Hematopoietic multipotent progenitor cell treated with erythropoietin and hydrocortisone succinate and interleukin-3 and kit ligand, for 4 days (in vitro differentiated cells): ENCODE results near the gene THOC3.
"Not testable (repeated sequence)": the region's sequence is repeated elsewhere in the genome, so short reads cannot be mapped to it uniquely, and the experiment has no call there.

Source experiments
- DNase-seq: peaks from one replicate; pipeline ENCODE4 v3.0.0-alpha.2; 2015

THOC3 gene, protein sequence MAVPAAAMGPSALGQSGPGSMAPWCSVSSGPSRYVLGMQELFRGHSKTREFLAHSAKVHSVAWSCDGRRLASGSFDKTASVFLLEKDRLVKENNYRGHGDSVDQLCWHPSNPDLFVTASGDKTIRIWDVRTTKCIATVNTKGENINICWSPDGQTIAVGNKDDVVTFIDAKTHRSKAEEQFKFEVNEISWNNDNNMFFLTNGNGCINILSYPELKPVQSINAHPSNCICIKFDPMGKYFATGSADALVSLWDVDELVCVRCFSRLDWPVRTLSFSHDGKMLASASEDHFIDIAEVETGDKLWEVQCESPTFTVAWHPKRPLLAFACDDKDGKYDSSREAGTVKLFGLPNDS

DNA sequence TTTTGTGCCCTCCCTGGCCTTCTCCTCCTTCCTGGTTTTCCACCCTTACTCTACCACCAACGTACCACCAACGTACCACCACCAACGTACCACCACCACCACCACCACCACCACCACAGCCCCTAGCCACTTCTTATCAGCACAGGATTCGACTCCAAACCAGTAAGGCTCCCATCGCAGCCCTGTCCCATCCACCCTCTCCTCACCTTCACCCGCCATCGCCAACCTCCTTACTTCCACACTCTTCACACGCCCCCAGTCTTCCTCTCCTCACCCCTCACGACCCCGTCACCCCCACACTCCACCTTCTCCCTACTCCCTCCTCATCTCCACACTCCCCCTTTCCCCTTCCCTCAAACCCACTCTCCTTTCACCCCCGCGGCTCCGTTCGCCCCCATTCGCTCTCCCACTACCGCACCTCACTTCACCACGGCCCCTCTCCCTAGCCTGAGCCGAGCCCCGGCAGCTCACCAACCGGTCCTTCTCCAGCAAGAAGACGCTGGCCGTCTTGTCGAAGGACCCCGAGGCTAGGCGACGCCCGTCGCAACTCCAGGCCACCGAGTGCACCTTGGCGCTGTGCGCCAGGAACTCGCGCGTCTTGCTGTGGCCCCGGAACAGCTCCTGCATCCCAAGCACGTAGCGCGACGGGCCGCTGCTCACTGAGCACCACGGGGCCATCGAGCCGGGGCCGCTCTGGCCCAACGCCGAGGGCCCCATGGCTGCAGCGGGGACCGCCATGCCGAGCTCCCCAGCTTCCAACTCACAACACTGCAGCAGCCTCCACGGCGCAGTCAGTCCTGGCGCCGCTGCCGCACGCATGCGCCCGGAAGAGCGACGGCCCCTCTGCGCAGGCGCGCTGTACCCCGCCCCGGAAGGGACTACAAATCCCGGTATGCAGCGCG lies at the start of gene THOC3:
TSS of gene THOC3 (minus strand) at position 845 of the 902 bp plus-strand sequence. CDS start at position 738, 107 bp downstream.
- DNase-seq = peak; percentile 89

DNA sequence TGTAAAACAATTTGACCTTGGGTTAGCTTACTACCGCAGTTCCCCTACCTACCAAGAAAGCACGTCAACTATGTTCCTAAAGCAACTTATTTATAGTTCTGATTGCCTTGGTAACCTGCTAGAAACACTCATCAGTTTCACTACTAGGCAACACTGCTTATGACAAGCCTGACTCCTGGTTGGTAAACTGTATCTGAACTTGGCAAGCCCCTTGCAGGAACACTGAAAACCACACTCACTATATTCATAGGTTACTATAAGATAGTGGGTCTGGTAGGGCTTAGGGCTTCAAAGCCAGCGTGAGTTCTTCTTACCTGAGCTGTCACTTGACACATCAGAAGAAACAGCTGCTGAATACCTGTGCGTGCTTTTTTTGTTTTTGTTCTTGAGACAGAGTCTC lies 49.2 kb upstream of the THOC3 start:
- DNase-seq = not testable (repeated sequence)

DNA sequence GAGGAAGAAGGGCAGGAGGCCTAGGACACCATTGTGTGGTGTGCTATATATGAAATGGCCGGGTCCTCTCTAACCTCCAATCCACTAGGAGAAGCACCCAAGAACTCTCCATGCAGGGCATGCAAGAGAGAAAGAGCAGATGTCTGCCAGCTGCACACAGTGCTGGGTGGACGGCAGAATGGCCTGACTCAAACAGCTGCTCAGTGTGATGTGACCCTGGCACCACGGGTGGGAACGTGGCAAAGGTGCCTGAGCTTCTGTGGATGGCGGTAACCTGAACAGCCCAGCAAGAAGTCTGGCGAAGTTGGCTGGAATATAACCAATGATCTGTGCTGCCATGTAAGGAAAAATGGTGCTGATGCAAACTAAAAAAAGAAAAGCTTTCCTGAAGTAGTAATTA lies 46.2 kb upstream of the THOC3 start:
- not testable (repeated sequence) for DNase-seq

DNA sequence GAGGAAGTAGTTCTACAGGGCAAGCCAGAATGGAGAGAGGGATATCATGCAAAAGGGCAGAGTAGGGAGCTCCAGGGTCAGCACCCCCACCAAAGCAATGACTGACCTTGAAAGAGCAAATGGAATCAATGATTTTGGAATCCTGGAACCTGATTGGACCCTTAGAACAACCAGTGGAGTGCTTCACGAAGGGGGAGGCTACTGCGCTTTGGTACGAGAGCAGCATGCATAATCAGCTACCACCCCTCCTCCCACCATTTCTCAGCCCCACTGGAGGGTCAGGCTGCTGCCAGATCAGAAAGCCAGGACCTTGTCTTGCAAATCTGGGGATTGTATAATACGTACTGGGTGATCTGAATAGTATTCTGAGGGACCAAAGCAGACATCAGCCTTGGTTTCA lies 43.0 kb upstream of the THOC3 start:
- not testable (repeated sequence) for DNase-seq

DNA sequence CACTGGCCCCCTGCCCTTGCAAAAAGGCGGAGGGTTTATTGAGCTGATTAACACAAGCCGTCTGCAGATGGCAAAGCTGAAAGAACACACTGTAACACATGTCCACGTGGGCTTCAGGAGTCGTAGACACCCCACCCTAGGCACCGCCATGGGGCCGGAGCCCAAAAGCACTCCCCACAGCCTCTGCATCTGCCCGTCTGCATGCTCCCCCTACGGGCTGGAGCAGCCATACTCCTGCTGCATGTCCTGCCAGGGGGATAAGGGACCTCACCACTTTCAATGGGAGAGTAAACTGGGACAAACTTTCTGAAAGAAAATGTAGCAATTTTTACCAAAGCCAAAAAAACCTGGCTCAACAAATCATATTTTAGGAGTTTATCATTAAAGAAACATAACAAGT lies 42.1 kb upstream of the THOC3 start:
- not testable (repeated sequence) for DNase-seq

DNA sequence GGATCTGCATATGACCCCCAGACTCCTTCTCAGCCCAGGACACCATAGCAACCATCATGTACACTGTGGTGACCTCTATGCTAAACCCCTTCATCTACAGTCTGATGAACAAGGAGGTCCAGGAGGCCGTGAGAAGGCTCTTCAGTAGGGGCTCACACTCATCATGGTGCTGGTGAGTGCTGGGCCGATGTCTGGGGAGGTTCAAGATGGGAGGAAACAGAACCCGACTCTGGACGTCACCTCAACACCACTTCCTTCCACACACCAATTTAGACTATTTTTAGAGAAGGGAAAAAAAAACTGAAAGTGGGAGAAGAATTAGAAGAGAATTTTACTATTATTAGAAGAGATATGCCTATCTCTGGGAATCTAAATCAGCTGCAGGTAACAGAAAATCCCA lies 39.1 kb upstream of the THOC3 start:
- DNase-seq = not testable (repeated sequence)

DNA sequence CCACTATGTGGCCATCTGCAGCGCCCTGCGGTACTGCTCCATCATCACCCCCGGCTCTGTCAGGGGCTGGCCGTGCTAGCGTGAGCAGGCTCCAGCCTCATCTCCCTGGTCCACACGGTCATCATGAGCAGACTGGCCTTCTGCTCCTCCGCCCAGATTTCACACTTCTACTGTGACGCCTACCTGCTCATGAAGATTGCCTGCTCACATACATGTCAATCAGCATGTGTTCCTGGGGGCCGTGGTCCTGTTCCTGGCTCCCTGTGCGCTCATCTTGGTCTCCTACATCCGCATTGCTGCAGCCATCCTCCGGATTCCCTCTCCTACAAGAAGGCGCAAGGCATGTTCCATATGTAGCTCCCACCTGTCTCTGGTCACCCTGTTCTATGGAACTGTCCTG lies 38.7 kb upstream of the THOC3 start:
- not testable (repeated sequence) for DNase-seq

DNA sequence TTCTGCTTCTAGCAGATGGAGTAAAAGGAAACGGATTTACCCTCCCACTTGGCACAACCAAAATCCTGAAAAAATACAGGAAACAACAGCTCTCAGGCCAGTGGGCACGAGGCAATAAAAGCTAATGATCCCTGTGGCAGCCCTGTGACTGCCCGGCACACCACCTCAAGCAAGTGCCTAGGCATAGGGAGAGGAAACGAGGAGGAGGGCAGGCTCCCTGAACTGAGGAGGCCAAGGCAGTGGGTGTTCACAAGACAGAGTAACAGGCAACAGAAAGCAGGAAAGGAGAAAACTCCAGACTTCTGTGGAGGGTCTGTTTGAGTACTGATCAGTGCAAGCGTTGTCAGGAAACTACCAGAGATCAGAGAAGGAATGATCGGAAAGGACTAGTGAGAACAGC lies 29.9 kb upstream of the THOC3 start:
- DNase-seq = not testable (repeated sequence)

DNA sequence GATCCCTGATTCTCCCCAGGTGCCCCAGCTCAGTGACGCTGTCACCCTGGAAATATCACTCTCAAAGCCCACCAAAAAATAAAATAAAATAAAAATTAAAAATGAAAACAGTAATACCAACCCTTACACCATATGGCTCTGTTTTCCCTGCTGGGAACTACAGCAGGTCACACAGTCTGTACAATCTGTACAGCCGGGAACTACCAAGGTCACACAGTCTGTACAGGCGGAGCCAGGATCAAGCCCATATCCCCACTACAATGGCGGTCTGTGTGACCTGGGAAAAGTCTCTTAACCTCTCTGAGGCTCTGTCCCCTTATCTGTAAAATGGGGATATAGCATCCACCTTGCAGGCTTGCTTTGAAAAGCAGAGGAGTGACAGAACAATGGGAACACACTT lies 29.4 kb upstream of the THOC3 start:
- not testable (repeated sequence) for DNase-seq

DNA sequence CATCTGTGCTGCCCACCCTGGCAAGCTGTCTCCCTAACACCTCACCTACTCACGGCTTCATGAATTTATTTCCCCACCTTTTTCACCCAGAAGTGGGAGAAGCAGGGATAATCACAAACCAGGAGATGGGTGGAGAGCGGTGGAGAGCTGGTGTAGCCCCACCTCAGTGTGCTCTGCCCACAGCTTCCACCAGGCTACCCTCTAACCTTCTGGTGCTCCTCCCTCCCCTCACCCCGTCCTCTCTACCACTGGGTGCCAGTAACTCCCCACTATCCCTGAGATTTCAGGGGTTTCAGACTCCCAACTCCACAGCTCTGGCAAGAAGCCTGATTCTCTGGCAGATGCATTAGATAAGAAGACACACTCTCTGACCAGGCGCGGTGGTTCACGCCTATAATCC lies 28.7 kb upstream of the THOC3 start:
- not testable (repeated sequence) for DNase-seq

DNA sequence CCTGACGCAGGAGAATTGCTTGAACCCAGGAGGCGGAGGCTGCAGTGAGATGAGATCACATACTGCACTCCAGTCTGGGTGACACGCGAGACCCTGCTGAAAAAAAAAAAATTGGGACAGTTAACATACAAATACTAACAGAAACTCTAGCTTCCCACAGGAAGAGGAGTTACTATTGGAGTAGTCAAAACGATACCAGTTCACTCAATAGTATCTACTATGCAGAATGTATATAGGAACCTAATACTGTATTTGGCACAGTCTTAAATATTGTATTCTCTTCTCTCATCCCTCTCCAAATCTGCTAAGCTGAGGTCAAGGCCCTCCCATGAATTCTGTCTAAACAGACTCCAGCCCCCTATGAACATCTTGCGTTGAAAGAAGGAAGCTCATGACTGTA lies 27.4 kb upstream of the THOC3 start:
- DNase-seq = not testable (repeated sequence)

DNA sequence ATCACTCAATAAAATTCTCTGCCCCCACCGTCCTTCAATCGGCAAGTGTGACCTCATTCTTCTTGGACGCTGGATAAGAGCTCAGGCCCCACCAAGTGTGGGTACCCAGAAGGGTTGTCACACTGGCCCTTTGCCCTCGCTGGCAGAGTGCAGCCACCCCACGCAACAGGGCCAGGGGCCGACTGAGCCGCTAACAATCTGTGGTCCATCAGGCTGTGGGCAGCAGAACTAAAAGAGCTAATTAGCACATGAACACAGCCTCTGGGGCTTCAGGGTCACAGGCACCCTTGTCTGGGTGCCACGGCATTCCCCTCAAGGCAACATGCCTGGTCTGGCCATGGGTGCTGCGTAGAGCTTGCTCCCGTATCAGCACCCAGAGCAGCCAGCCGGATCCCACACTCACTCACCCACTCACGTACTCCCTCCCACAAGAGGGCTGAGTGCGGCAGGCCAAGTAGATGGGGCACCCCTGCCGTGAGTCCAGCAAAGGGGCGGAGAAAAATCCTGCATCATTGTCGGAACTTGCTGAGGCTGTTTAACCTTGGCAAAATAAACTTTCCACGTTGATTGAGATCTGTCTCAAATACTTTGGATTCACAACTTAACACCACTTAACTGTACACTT lies 11.4 kb upstream of the THOC3 start:
- DNase-seq = not testable (repeated sequence)

DNA sequence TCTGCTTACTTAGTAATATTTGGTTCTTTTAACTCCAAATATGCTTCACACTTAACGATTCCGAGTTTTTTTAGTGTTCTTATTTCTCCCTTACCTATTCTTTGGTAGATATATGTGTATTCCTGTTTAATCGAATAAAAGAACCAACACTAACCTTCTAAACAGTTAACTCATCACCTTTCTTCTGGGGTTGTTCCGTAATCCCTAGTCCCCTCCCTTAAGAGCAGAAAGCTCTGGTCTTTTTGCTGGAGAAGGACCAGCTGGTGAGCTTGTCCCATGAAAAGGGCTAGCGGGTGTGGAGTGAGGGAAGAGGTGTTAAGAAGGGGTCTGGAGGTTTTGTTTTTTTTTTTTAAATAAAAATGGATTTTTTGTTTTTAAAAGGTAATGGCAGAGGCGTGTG lies 266 bp upstream of the THOC3 start:
- not testable (repeated sequence) for DNase-seq

DNA sequence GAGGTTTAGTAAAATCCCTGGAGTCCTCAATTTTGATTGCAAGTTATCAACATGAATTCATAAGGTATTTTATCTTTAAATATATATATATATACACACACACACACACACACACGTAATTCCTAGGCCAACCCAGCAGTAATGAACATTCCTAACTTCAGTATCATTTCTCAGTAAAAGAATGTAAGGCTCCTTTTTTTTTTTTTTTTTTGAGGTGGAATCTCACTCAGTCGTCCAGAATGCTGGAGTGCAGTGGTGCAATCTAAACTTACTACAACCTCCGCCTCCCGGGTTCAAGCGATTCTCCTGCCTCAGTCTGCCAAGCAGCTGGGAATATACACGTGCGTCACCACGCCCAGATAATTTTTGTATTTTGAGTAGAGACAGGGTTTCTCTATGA lies 5.8 kb downstream of the THOC3 start:
- DNase-seq = not testable (repeated sequence)

DNA sequence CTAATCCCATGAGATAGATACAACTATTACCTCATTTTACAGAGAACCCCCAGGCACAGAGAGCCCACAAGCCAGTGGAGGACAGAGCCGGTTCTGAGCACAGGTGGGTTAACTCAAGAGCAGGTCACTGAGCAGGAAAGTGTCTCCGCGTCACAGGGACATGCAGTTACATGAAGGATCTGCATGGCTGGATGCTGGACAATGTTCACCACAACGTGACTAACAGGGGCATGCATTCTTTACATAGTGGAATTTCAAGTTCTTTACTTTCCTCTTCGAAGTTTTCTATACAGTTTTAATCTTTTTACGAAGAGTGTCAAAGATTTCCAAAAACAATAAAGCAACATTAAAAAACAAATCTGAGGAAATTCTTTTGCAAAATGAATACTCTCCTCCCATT lies 7.9 kb downstream of the THOC3 start:
- DNase-seq = not testable (repeated sequence)

DNA sequence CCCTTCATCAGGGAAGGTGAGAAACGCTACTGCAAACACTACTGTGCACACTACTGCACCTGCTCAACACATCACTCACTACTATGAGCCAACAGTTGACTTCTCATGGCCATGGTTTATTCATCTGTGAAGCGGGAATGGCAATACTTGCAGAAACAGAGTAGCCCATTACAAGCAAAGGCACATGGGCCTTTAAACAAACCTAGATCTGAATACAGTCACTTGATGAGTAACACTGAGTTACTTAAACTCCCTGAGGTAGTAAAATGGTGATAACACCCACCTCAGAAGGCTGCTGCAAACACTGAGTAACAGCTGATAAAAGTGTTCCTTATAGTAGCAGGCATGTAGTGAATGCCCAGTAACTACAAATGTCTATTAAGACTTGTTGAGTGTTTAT lies 9.6 kb downstream of the THOC3 start:
- not testable (repeated sequence) for DNase-seq

DNA sequence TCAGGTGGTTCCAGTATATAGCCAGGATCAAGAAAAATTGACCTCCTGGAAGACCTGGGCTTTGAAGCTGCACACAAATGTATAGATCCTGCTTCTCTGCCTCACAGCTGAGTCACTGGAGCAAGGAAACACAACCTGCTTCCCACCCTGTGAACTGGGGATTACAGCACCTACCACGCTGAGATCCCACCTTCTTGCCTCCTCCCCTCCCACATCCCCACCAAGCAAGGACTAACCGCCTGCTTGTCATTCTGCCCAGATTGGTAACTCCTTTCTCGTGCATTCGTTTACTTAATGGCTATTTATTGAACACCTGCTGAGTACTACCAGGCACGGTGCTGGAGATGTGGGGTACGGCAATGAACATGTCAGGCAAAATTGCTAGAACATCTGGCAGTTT lies 14.0 kb downstream of the THOC3 start:
- DNase-seq = not testable (repeated sequence)

DNA sequence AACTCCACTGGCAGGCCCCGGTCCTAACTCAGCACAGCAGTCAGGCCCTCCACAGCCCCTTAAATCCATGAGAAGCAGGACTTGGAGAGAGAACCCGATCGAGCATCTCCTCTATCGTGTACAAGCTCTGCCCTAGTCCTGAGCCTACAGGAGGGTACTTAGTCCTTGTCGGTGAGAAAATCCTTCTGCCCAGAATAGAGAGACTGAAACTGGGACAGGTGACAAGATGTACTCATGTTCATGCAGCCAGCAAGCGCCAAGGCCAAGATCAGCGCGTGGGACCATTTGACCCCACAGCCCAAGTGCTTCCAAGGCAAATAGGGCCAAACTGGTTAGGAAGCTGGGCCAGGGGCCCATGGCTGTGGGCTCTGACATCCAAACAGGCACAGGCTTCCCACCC lies 15.3 kb downstream of the THOC3 start:
- not testable (repeated sequence) for DNase-seq

DNA sequence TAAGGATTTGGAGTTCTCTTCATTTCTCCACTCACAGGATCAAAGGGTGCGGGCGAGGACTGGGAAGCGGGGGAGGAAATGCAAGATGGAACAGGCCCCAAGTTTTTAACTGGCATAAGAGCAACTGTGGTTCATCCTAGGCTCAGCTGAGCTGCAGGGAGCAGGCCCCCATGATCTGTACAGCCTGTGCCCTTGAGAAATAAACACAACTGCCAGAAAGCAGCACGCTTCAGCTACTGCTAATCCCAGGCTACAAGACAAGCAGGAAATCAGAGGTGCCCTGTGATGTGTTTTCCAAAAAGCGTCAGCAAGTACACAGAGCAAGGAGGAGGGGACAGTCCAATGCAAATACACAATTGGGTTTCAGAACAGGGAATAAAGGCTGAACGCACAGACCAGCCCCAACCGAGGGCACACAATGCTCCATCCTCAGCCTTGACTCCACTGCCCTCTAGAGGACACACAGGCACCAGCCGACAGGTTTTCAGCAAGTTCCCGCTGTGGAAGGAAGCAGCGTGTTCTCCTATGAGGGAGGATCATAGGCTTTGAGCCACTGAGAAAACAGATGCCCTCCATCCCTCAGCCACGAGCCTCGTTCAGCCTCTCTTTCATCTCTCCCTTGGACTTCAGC lies 16.7 kb downstream of the THOC3 start:
- not testable (repeated sequence) for DNase-seq

DNA sequence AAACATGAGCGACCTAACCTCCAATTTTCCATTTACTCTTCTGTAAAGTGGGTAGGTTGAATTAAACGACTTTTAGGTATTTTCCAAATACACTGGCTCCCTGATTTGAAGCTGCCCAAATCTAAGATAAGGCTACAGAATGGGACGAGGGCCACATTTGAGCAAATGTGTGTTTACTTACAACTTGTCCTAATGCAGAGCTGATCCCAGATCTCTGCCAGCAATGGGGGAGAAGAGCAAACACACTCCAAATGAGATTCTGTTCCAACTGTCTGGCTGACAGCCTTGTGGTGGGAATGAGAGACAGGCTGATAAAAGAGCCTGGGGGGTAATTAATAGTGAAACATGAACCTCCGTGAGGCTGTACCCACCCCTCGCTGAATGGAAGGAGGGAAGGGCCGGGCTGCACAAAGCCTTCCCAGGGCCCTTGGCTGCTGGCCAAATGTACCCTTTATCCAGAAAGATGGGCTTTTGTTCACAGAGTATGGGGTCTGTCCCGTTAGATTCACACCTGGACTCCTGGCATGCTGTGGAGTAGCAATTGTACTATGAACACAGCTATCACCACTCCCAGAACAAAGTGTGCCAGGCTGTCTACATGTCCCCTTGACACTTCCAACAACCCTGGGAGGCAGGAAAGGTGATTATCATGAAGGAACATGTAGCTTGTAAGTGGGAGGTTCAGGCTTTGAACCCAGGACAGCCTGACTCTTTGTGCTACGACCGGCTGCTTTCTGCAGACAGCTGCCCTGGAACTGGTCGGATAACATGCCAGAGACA lies 19.6 kb downstream of the THOC3 start:
- DNase-seq = not testable (repeated sequence)

DNA sequence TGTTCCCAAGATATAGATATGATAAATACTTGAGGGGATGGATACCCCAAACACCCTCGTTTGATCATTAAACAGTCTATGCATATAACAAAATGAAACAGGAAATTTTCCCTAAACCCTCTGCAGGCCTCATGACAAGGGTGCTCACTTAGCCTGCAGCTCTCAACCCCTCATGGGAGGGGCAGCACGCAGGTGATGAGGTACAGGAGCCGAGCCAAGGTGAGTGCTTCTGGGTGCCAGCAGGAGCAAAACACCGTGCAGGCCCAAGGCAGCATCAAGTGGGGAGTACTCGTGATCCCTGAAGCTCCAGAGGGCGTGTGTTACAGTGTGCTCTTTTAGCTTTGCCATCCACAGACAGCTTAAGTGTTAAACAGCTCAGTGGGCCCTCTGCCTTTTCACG lies 24.9 kb downstream of the THOC3 start:
- DNase-seq = not testable (repeated sequence)

DNA sequence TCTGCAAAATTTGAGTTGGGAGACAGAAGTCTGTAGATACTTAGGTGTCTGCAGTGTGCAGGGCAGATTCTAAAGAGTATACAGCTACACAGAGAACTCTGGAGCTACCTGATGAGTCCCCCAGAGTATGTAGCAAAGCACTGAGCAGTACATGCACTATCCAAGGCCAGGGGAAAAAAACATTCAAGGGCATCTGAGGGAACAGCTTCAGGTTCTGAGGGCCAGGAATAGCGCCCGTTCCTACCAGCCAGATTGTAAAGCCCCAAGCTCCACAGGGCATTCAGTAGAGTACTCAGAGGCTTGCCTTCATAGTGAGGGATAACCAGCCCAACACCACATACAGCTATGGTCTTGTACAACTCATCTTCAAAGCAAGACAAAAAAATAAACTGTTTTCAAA lies 27.5 kb downstream of the THOC3 start:
- not testable (repeated sequence) for DNase-seq
